Kidney (tissue), 22 donors: Measurements from ENCODE around the gene MROH2A. TPM values are rescaled to one million over a fixed set of nuclear protein-coding genes. Genes with fewer than 3 reads are reported as not detected.
"Not testable (repeated sequence)": the region's sequence is repeated elsewhere in the genome, so short reads cannot be mapped to it uniquely, and the experiment has no call there.

ENCODE experiments used
- DNase-seq, 5 donors: peaks; one replicate each; pipeline ENCODE4 v3.0.0-alpha.2; 2013 to 2020
- FAIRE-seq: peaks from 2 replicates; lab custom pipeline; 2012; peaks lifted over from hg19 to GRCh38; lab: Jason Lieb, UNC
- H3K27ac ChIP-seq, 2 donors: one replicate each; pipeline ENCODE4 v1.7.0; 2013; ENCODE audit warnings: low read depth in 2 of 2, low read length in 2 of 2, inconsistent platforms in 1 of 2
- H3K27me3 ChIP-seq: one replicate; pipeline ENCODE4 v1.7.1; 2013; ENCODE audit warnings: low read length, inconsistent platforms; ENCODE audit not compliant: control insufficient read depth, insufficient read depth
- H3K36me3 ChIP-seq, 3 donors: one replicate each; pipeline versions ENCODE4 v1.7.0 to v1.7.1; 2013; ENCODE audit warnings: low read length in 3 of 3, control low read depth in 1 of 3, inconsistent platforms in 1 of 3; ENCODE audit not compliant: insufficient read depth in 3 of 3, control insufficient read depth in 2 of 3
- H3K4me1 ChIP-seq, 3 donors: one replicate each; pipeline versions ENCODE4 v1.7.0 to v1.7.1; 2013; ENCODE audit warnings: low read length in 3 of 3, inconsistent platforms in 1 of 3, low read depth in 1 of 3; ENCODE audit not compliant: control insufficient read depth in 2 of 3, insufficient read depth in 2 of 3
- H3K4me3 ChIP-seq, 3 donors: one replicate each; pipeline versions ENCODE4 v1.7.0 to v1.8.1; 2013; ENCODE audit warnings: low read length in 3 of 3, control low read depth in 1 of 3, inconsistent platforms in 1 of 3
- H3K9ac ChIP-seq, 3 donors: one replicate each; pipeline versions ENCODE4 v1.7.0 to v1.7.1; 2013; ENCODE audit warnings: low read length in 3 of 3, control low read depth in 1 of 3, inconsistent platforms in 1 of 3
- H3K9me3 ChIP-seq, 3 donors: one replicate each; pipeline versions ENCODE4 v1.7.0 to v1.7.1; 2013; ENCODE audit warnings: low read length in 3 of 3, control low read depth in 1 of 3, inconsistent platforms in 1 of 3; ENCODE audit not compliant: control insufficient read depth in 2 of 3, insufficient read depth in 1 of 3
- CTCF ChIP-seq: IDR thresholded peaks from 3 replicates; pipeline ENCODE4 v1.5.1; 2012; ENCODE audit warnings: mild to moderate bottlenecking, moderate library complexity, borderline replicate concordance; ENCODE audit not compliant: insufficient read depth; ENCODE audit errors: extremely low read depth
- intact Hi-C: fragments of 100-400 bp; cut with DNase I; formaldehyde crosslinking; loops from one replicate; pipeline ENCODE4 v1.11.1; 2022
- long read RNA-seq, 10 donors: library from polyadenylated mRNA in 1 of 10; unstranded in 1 of 10; transcript quantifications; one replicate each; pipeline ENCODE4 v2.0.0 and lab custom pipeline, GENCODE V29; 2021 to 2026
- polyA plus RNA-seq: library from polyadenylated mRNA; stranded (reverse); fragments of 350-450 nt; fragmentation: Illumina TruSeq; extraction: RNeasy Lipid Tissue Mini Kit (QIAGEN cat#74804); gene quantifications from one replicate; pipeline ENCODE4 v1.2.3, GENCODE V29; 2014; ENCODE audit warnings: low read depth, low replicate concordance; ENCODE audit not compliant: insufficient read depth
- total RNA-seq: library from RNA; stranded (reverse); fragmentation: NEBNext Ultra II Directional; extraction: Animal tissue kit (Norgen Biotek cat#: 25700); gene quantifications from one replicate; pipeline ENCODE4 v1.2.1, GENCODE V29; 2021
- donor health status: control.
- donor health status: control.
- donor health status: control.
- donor health status: control.
- donor health status: control.
- donor health status: DM: yes; HTN: yes; CAD: no.
- donor health status: Normal renal cell carcinoma (clear cell type).

Gene MROH2A
- total RNA-seq: not detected
- 1.8 TPM for polyA plus RNA-seq
- long read RNA-seq, donor 1: 0 reads
- long read RNA-seq, donor 2: 0 reads
- long read RNA-seq, donor 3: 0 reads
- long read RNA-seq, donor 4: 0 reads
- long read RNA-seq, donor 5: 0 reads
- long read RNA-seq, donor 6: 0 reads
- long read RNA-seq, donor 7: 0 reads
- long read RNA-seq, donor 8: 0 reads
- long read RNA-seq, donor 9: 0 reads
- long read RNA-seq, donor 10: 0 reads

GRCh38 chr2:233778030-233778429 is at the start of gene MROH2A:
Gene MROH2A, plus strand, starts transcription at chr2:233778330. Its CDS starts 1,029 bp downstream, at chr2:233779359.
- DNase-seq (no peak), FAIRE-seq (no peak)
- intact Hi-C loops: no loop called here
- H3K9me3 ChIP-seq: peaks cover 0 to 3% (median 0%) of the 10 kb centered on the region in 3 donors
- TF ChIP-seq CTCF: no peak
- H3K4me3 ChIP-seq: no peak within 1 kb of the TSS
- H3K27me3 ChIP-seq: no peaks in the 10 kb centered on the region
- no peaks in the 10 kb centered on the region for H3K4me1 ChIP-seq
- no peak within 1 kb of the TSS for H3K9ac ChIP-seq
- peaks cover 0 to under 1% (median 0%) of the 10 kb centered on the region in 3 donors for H3K36me3 ChIP-seq
- H3K27ac ChIP-seq: no peak within 1 kb of the TSS

GRCh38 chr2:233728723-233729301 is 49.3 kb upstream of the MROH2A start, which contains the start of gene UGT1A3:
Gene UGT1A3, plus strand, starts transcription at chr2:233729042. Its CDS starts 85 bp downstream, at chr2:233729127.
- FAIRE-seq (no peak), DNase-seq (no peak)
- H3K9ac ChIP-seq: no peak within 1 kb of the TSS
- H3K36me3 ChIP-seq: no peaks in the 10 kb centered on the region
- H3K4me3 ChIP-seq: no peak within 1 kb of the TSS
- no peaks in the 10 kb centered on the region for H3K4me1 ChIP-seq
- H3K27ac ChIP-seq: no peak within 1 kb of the TSS
- no peaks in the 10 kb centered on the region for H3K27me3 ChIP-seq
- TF ChIP-seq CTCF: no peak
- intact Hi-C loops: no loop called here
- H3K9me3 ChIP-seq: no peaks in the 10 kb centered on the region

GRCh38 chr2:233736868-233737653 is 41.1 kb upstream of the MROH2A start:
- FAIRE-seq, intact Hi-C loops, H3K36me3 ChIP-seq, H3K9ac ChIP-seq, H3K4me1 ChIP-seq, H3K9me3 ChIP-seq, H3K4me3 ChIP-seq, H3K27me3 ChIP-seq, DNase-seq, H3K27ac ChIP-seq: not testable (repeated sequence)

- no peak for TF ChIP-seq CTCF
- Histone ChIP-seq H3K27me3 (no peaks in the 10 kb centered on the region), H3K4me1 (peaks cover 0 to 6% (median 5%) of the 10 kb centered on the region in 3 donors), H3K36me3 (peaks cover 0 to 3% (median 0%) of the 10 kb centered on the region in 3 donors), H3K9ac (no peak overlapping the region), H3K27ac (no peak overlapping the region), H3K4me3 (no peak overlapping the region), H3K9me3 (no peaks in the 10 kb centered on the region)
- FAIRE-seq (no peak), DNase-seq (no peak)
- intact Hi-C loops: no loop called here
Observed at GRCh38 chr2:233740870-233741269, 37.3 kb upstream of the MROH2A start.
